ENCODE results near the gene DNAJC1.

DNA sequence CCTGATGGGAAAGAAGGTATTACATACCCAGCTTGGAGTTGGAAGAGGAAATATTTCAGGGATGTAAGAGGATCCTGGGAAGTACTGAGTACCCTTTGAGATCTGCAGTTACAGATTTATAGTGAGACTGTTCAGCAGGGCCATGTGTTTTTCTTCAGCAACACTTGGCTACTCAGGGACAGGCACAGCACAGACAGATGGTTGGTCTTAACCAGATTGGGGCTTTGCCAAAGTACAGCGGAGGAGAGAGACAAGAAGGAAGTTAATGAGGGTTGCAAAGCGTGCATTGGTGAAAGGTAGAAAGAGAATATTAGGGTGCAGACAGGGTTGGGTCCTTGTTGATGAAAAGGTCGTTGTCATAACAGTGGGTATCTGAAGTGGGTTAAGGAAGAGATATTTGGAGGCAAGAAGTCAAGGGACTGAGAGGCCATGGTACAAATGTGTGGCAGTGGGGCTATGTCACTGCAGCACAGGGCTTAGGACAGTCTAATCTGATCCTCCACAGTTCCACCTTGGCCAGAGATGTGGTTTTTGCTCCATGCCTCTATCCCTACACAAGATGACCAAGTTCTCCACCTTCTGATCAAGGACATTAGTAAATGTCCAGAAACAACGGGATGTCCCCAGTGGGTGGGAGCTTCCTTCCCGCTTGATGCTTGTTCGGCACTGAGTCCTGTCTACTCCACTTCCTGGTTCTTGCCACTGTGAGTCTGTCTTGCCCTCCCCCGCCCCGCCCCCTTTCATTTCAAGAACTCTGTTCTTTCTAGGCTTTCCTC, 18.9 kb upstream of the DNAJC1 start:
- no peak for TF ChIP-seq CTCF (IDR thresholded peaks at IDR 0.05; ENCODE audit: low read length)
- TF ChIP-seq EZH2 (IDR thresholded peaks at IDR 0.05; ENCODE audit: borderline replicate concordance, low read length): no peak
